ENCODE data around the gene LTB4R.

- TF ChIP-seq SP1 (CRISPR knock-in tag; conservative IDR thresholded peaks at IDR 0.05) (no peak), CTCF (IDR thresholded peaks at IDR 0.05) (no peak; the same call in 1 of the 2 replicates), USF1 (CRISPR knock-in tag; IDR thresholded peaks at IDR 0.05) (no peak), TEAD4 (CRISPR knock-in tag; IDR thresholded peaks at IDR 0.05) (no peak), MAX (CRISPR knock-in tag; IDR thresholded peaks at IDR 0.05) (no peak), PRDM15 (CRISPR knock-in tag; IDR thresholded peaks at IDR 0.05) (no peak), STAT6 (CRISPR knock-in tag; conservative IDR thresholded peaks at IDR 0.05; ENCODE audit: low read depth) (no peak)
These were observed at the start of gene LTB4R for GRCh38 chr14:24310646-24311604.

All from WTC11 (cell line).